Activated naive CD4-positive, alpha-beta T cell treated with anti-CD3 and anti-CD28 coated beads, Interleukin-2, amount 50 U/mL, for 72 hours (primary cell): ENCODE data around the gene TOMT. TPM values are rescaled to one million over a fixed set of nuclear protein-coding genes. Genes with fewer than 3 reads are reported as not detected.

Experiments
- ATAC-seq, 2 donors: fragments of 150-1000 bp; cut with Tn5 transposase; 2 replicates each; pipeline ENCODE4 v1.10.0; 2021; ENCODE audit warnings: mild to moderate bottlenecking in 2 of 2, moderate library complexity in 2 of 2
- DNase-seq, 2 donors: peaks; one replicate each; pipeline ENCODE4 v3.0.0; 2021 to 2022; ENCODE audit warnings: low spot score in 2 of 2
- H3K27ac Mint-ChIP-seq, 2 donors: one replicate each; pipeline ENCODE4 v1.8.0; 2022; ENCODE audit warnings: mild to moderate bottlenecking in 2 of 2, mixed read lengths in 2 of 2
- H3K36me3 Mint-ChIP-seq, 2 donors: one replicate each; pipeline ENCODE4 v1.8.0; 2022; ENCODE audit warnings: mixed read lengths in 2 of 2
- H3K9me3 Mint-ChIP-seq, 2 donors: one replicate each; pipeline ENCODE4 v1.8.0; 2022; ENCODE audit warnings: mixed read lengths in 2 of 2
- total RNA-seq, 2 donors: library from RNA; stranded (reverse); gene quantifications; one replicate each; pipeline ENCODE4 v1.2.3, GENCODE V29; 2022

TOMT gene
- not detected for total RNA-seq

GRCh38 chr11:72105888-72106287, at the start of gene TOMT:
TSS of gene TOMT (plus strand) at chr11:72105924. CDS start at chr11:72105952, 28 bp downstream.
- DNase-seq (no peak), ATAC-seq (no peak)
- Mint-ChIP-seq H3K9me3 (peaks cover 0 to 4% of the 10 kb centered on the region in 2 donors), H3K27ac (peak within 1 kb of the TSS in 1 of 2 donors; percentile 90), H3K36me3 (peaks cover 15 to 20% of the 10 kb centered on the region in 2 donors)

DNA sequence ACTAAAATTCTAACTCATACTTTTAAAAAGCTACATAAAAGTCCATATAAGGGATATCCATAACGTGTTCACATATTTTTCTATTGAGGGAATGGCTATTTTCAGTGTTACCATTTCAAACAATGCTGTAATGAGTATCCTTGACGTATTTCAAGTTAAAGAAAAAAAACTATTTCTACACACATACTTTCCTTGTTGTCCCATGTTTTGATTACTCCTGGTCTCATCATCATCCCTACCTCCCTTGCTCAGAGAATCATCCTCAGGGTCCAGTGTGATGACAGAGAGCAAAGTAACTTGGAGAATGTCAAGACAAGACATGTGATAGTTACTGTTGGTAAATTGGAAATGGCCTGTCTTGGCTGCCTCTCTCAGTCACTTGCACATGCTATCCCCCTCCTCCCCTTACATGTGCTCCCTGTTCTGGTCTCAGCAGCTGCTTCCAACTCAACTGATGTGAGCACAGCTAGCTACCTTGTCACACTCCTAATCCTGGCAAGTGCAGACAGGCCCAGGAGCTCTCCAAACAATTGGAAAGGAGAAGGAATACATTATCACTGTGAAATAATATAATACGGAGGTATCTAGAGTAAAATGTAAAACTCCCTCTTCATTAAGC, 47.2 kb upstream of the TOMT start:
- H3K36me3 Mint-ChIP-seq = peaks cover 0 to 9% of the 10 kb centered on the region in 2 donors
- no peaks in the 10 kb centered on the region for H3K9me3 Mint-ChIP-seq
- H3K27ac Mint-ChIP-seq = no peak overlapping the region
- DNase-seq (no peak), ATAC-seq (no peak)

GRCh38 chr11:72061739-72062396, 43.9 kb upstream of the TOMT start:
- ATAC-seq (no peak), DNase-seq (no peak)
- no peaks in the 10 kb centered on the region for H3K9me3 Mint-ChIP-seq
- H3K36me3 Mint-ChIP-seq = peaks cover 4 to 9% of the 10 kb centered on the region in 2 donors
- no peak overlapping the region for H3K27ac Mint-ChIP-seq

DNA sequence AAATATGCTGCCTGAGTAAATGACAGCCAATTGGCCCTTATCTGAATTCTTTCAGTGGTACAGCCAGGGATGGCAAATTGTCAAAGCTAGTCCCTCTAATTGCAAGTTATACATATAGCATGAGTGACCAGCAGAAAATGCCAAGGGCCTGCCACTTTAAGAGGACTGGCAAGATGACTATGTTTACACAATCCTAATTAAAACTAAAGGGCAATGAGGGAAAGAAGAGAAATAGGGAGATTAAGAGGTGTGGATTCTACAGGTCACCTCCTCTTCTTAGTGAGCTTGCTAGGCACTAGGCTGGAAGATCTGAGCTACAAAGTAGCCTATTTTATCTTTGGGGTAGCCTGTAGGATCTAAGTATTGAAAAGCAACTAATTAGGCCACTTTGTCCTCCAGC, 38.9 kb upstream of the TOMT start:
- Mint-ChIP-seq H3K9me3 (no peaks in the 10 kb centered on the region), H3K27ac (no peak overlapping the region), H3K36me3 (peaks cover 9 to 15% of the 10 kb centered on the region in 2 donors)
- no peak for ATAC-seq
- DNase-seq = no peak

GRCh38 chr11:72067266-72067665, 38.5 kb upstream of the TOMT start:
- Mint-ChIP-seq H3K27ac (peak overlapping the region in 1 of 2 donors; percentile 32), H3K9me3 (no peaks in the 10 kb centered on the region), H3K36me3 (peaks cover 9 to 10% of the 10 kb centered on the region in 2 donors)
- ATAC-seq = no peak
- no peak for DNase-seq

DNA sequence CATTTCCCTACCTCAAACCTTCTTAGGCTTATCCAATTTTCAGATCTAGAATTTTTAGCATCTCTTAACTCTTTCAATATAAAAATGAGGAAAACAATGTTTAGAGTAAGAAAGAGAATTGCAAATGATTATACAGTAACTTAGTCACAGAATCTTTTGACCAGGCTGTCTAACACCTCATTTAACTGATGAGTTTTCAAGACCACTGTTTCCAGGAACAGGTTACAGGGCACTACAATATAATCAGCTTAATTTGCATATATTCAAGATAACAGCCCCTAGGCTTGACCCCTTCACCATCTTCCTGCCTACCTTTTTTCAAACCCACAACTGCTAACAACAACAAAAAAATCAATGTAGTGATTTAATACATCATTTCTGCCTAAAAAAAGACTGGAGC, 38.0 kb upstream of the TOMT start:
- Mint-ChIP-seq H3K36me3 (peaks cover 9 to 10% of the 10 kb centered on the region in 2 donors), H3K9me3 (no peaks in the 10 kb centered on the region), H3K27ac (peak overlapping the region in 1 of 2 donors; percentile 67)
- DNase-seq (no peak), ATAC-seq (peak in 1 of 2 donors; percentile 33)

GRCh38 chr11:72069200-72069599, 36.5 kb upstream of the TOMT start:
- H3K36me3 Mint-ChIP-seq = peaks cover 9 to 10% of the 10 kb centered on the region in 2 donors
- H3K9me3 Mint-ChIP-seq = no peaks in the 10 kb centered on the region
- peak; percentile 52 to 60 for ATAC-seq
- no peak for DNase-seq
- peak overlapping the region in 1 of 2 donors; percentile 80 for H3K27ac Mint-ChIP-seq

DNA sequence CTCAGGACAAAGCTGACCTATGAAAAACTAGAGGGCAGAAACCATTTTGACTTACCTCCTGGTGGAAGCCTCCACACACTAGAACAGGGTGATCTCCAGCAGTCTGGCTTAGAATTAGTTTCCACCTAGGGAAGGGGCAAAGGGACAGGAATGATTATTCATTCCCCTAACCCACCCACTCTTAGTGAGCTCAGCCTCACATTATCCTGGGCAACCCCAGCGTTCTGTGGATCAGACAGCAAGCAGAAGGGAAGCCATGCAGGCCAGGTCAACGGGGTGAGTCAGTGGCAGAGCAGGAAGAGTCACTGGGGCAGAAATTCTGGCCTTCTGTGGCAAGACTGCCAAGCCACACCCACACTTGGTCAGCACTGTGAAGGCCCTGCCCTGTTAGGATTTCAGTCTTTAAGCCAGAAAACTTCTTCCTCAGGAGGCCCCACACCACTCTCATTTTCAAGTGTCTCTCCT, 35.9 kb upstream of the TOMT start:
- DNase-seq (peak in 1 of 2 donors; percentile 75), ATAC-seq (peak; percentile 38 to 91)
- Mint-ChIP-seq H3K9me3 (no peaks in the 10 kb centered on the region), H3K36me3 (peaks cover 9 to 10% of the 10 kb centered on the region in 2 donors), H3K27ac (peak overlapping the region; percentile 46 to 80)

DNA sequence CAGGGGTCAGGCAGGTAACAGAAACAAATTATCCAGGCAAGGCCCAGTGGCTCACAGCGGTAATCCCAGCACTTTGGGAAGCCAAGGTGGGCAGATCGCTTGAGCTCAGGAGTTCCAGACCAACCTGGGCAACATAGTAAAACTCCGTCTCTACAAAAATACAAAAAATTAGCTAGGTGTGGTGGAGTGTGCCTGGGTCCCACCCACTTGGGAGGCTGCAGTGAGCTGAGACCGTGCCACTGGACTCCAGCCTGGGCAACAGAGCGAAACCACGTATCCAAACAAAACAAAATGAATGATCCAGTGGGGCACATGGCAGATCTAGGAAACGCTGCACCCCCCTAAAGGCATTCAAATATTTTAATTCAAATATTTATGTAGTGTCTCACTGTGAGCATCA, 35.2 kb upstream of the TOMT start:
- Mint-ChIP-seq H3K9me3 (no peaks in the 10 kb centered on the region), H3K27ac (peak overlapping the region in 1 of 2 donors; percentile 80), H3K36me3 (peaks cover 9 to 10% of the 10 kb centered on the region in 2 donors)
- ATAC-seq (no peak), DNase-seq (no peak)

DNA sequence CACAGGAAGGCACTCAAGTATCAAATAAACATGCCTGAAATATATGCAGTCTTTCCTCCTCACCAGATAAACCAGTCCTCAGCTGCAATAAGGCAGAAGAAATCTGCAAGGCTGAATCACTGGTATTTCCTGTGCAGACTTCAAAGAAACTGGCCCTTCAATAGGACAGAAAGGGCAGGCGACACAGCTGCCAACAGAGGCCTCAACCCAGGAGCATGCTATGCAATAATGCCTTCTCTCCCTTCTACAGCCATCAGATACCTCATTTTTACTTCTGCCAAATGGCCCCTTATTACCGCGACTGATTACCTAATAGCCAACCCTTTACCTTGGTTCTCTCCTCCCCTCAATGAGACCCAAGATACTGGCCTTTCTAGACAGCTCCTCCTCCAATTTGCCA, 33.4 kb upstream of the TOMT start:
- DNase-seq (no peak), ATAC-seq (peak; percentile 30 to 60)
- H3K27ac Mint-ChIP-seq = peak overlapping the region in 1 of 2 donors; percentile 23
- H3K36me3 Mint-ChIP-seq = peaks cover 5 to 17% of the 10 kb centered on the region in 2 donors
- H3K9me3 Mint-ChIP-seq = no peaks in the 10 kb centered on the region

DNA sequence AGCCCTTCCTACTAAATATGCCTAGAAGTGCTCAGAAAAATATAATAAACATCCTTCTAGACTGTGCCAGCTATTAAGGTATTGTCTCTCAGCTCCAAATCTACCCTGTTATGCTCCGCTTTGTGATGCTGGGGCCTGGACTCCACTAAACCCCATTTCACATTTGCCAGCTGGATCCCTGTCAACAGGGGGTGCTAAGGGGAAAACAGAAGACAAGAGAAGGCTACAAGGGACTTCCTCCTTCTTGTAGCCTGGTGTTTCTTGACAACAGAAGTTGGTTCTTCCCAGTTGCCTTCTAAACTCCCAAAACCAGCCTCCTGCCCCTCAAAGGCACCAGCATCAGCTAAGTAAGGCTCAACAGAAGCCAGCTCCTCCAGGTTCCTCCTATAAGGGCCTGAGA, 30.6 kb upstream of the TOMT start:
- ATAC-seq = no peak
- H3K9me3 Mint-ChIP-seq = no peaks in the 10 kb centered on the region

DNA sequence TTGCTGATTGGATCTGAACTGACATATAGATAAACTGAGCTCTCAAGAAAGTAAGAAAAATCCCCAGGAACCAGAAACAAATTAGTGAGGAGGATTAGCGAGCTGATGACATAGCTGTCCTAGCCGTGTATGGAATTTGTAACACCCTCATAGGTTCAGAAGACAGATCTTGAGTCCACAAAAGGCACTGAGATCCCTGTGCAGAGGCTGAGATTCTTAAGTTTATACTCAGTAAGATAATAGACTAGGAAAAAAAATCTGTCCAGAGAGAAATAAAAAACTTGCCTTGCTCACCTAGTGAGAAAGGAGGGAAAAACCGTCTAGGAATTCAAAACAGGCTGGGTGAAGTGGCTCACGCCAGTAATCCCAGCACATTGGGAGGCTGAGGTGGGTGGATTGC, 30.0 kb upstream of the TOMT start:
- no peaks in the 10 kb centered on the region for H3K9me3 Mint-ChIP-seq
- H3K36me3 Mint-ChIP-seq = peaks cover 14 to 17% of the 10 kb centered on the region in 2 donors
- ATAC-seq (no peak), DNase-seq (no peak)
- no peak overlapping the region for H3K27ac Mint-ChIP-seq

More for the DNA sequence above, 30.6 kb upstream of the TOMT start:
- DNase-seq = no peak
- Mint-ChIP-seq H3K27ac (no peak overlapping the region), H3K36me3 (peaks cover 11% of the 10 kb centered on the region in 2 donors)

GRCh38 chr11:72078477-72078876, 27.2 kb upstream of the TOMT start:
- Mint-ChIP-seq H3K36me3 (peaks cover 14 to 19% of the 10 kb centered on the region in 2 donors), H3K27ac (peak overlapping the region in 1 of 2 donors; percentile 88), H3K9me3 (no peaks in the 10 kb centered on the region)
- DNase-seq (no peak), ATAC-seq (no peak)

- no peaks in the 10 kb centered on the region for H3K9me3 Mint-ChIP-seq
- H3K27ac Mint-ChIP-seq = peak overlapping the region; percentile 88 to 98
- H3K36me3 Mint-ChIP-seq = peaks cover 14 to 19% of the 10 kb centered on the region in 2 donors
- DNase-seq (no peak), ATAC-seq (peak in 1 of 2 donors; percentile 44)
Observed at GRCh38 chr11:72079819-72080325, 25.9 kb upstream of the TOMT start.

- H3K27ac Mint-ChIP-seq = peak within 1 kb of the TSS; percentile 88 to 98
- H3K36me3 Mint-ChIP-seq = peaks cover 14 to 19% of the 10 kb centered on the region in 2 donors
- DNase-seq (peak; percentile 97 to 99), ATAC-seq (peak; percentile 93 to 96)
- no peaks in the 10 kb centered on the region for H3K9me3 Mint-ChIP-seq
Observed at GRCh38 chr11:72080326-72081183, 25.2 kb upstream of the TOMT start, which contains the start of the genes LRRC51 and NUMA1. TSS of gene LRRC51 (plus strand) at chr11:72080850. CDS start at chr11:72089084, 8,234 bp downstream. TSS of gene NUMA1 (minus strand) at chr11:72080542. CDS start at chr11:72035943, 44,599 bp downstream.

GRCh38 chr11:72081184-72081644, 24.5 kb upstream of the TOMT start:
- no peaks in the 10 kb centered on the region for H3K9me3 Mint-ChIP-seq

More at GRCh38 chr11:72081184-72081644, 24.5 kb upstream of the TOMT start:
- no peak for DNase-seq
- no peak for ATAC-seq
- H3K27ac Mint-ChIP-seq = peak overlapping the region; percentile 88 to 98
- peaks cover 12 to 14% of the 10 kb centered on the region in 2 donors for H3K36me3 Mint-ChIP-seq
